ENCODE results near the gene FRS3. TPM values are rescaled to one million over a fixed set of nuclear protein-coding genes. Genes with fewer than 3 reads are reported as not detected.

FRS3 gene
- total and polyA plus RNA-seq, 12 donors, result 0.30 to 21.2 (median 5.4) TPM

- peaks cover 14 to 21% of the 10 kb centered on the region in 2 donors for H3K4me1 ChIP-seq (replicated peaks in 1 of 2)
- TF ChIP-seq CTCF (IDR thresholded peaks at IDR 0.05) (no peak), POLR2A (IDR thresholded peaks at IDR 0.05) (no peak)
- 71 to 81% (median 77%) methylated on average over 3 of the region's 3 CpGs for whole genome bisulfite sequencing, 4 donors
- no peaks in the 10 kb centered on the region for H3K27me3 ChIP-seq
- H3K9me3 ChIP-seq (replicated peaks in 1 of 3), result no peaks in the 10 kb centered on the region
- H3K36me3 ChIP-seq (replicated peaks in 1 of 2), result peaks cover 0 to 38% of the 10 kb centered on the region in 2 donors
- peak in 1 of 7 donors; percentile 17 for DNase-seq
- H3K4me3 ChIP-seq, result no peak overlapping the region
- H3K27ac ChIP-seq, result no peak overlapping the region
- intact Hi-C loops (cut with DNase I), result loop anchor here (10.0 kb wide), 1 partner anchor 145 kb away; no protein-coding TSS in a partner anchor
These were observed 9.7 kb upstream of the FRS3 start for GRCh38 chr6:41789390-41789724.

DNA sequence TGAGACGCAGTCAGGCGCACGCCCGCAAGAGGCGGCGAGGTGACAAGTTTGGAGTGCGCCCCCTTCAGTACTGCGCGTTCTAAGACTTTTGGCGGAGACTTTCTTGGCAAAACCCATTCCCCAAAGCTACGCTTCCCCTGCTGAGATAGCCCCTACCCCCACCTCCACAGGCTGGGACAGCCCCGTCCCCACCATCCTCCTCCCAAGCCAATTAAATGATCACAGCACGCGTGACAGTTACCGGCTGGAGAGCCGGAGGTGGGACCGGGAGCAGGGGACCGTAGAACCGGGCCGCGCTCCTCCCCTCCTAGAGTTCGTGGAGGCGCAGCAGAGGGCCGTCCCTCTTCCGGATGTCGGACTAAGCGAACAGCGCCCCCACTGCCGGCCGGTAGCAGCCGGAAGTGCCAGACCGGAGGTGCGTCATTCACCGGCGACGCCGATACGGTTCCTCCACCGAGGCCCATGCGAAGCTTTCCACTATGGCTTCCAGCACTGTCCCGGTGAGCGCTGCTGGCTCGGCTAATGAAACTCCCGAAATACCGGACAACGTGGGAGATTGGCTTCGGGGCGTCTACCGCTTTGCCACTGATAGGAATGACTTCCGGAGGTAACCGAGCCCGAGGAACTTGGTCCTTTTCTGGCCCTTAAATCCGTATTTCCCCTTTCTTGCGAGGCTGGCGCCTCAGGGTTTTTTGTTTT is 7.7 kb upstream of the FRS3 start, which contains the start of gene TOMM6:
TOMM6 (plus strand) TSS at position 476 of the 699 bp plus-strand sequence; CDS start at position 480, 4 bp downstream.
- Histone ChIP-seq H3K27ac (peak within 1 kb of the TSS; percentile 80 to 95 (median 92)), H3K36me3 (replicated peaks in 1 of 2) (peaks cover 0 to 29% of the 10 kb centered on the region in 2 donors), H3K27me3 (no peaks in the 10 kb centered on the region), H3K9me3 (replicated peaks in 1 of 3) (no peaks in the 10 kb centered on the region), H3K4me3 (peak within 1 kb of the TSS; percentile 56 to 100 (median 74)), H3K4me1 (replicated peaks in 1 of 2) (peaks cover 14 to 21% of the 10 kb centered on the region in 2 donors)
- intact Hi-C loops (cut with DNase I), result loop anchor here (10.0 kb wide), 1 partner anchor 147 kb away; no protein-coding TSS in a partner anchor
- TF ChIP-seq CTCF (IDR thresholded peaks at IDR 0.05), result peak; percentile 81 to 99 (median 94)
- peak; percentile 74 to 93 for TF ChIP-seq POLR2A (IDR thresholded peaks at IDR 0.05)
- peak; percentile 94 to 98 (median 96) for DNase-seq
- WGBS, 4 donors, result 0% methylated on average over 17 to 55 of the region's 55 CpGs

- WGBS, 4 donors, result 0 to 1% (median 1%) methylated on average over 13 to 58 of the region's 58 CpGs
- Histone ChIP-seq H3K36me3 (replicated peaks in 1 of 2) (peaks cover 0 to 22% of the 10 kb centered on the region in 2 donors), H3K9me3 (replicated peaks in 1 of 3) (no peaks in the 10 kb centered on the region), H3K4me3 (peak overlapping the region; percentile 5 to 100 (median 57)), H3K4me1 (replicated peaks in 1 of 2) (peaks cover 15 to 25% of the 10 kb centered on the region in 2 donors), H3K27me3 (no peaks in the 10 kb centered on the region), H3K27ac (peak overlapping the region; percentile 80 to 95 (median 92))
- peak; percentile 85 to 92 (median 88) for DNase-seq
- intact Hi-C loops (cut with DNase I), result loop anchor here (10.0 kb wide), 1 partner anchor 148 kb away; no protein-coding TSS in a partner anchor
- TF ChIP-seq CTCF (IDR thresholded peaks at IDR 0.05) (peak; percentile 19 to 91 (median 58)), POLR2A (IDR thresholded peaks at IDR 0.05) (peak in 1 of 2 donors; percentile 60)
These were observed 6.9 kb upstream of the FRS3 start for GRCh38 chr6:41786451-41787218.

Data from adrenal gland (tissue), 12 donors.